ENCODE results near the gene STXBP3.

- TF ChIP-seq CTCF (IDR thresholded peaks at IDR 0.05) (no peak), POLR2A (IDR thresholded peaks at IDR 0.05) (no peak)
Observed at GRCh38 chr1:108831225-108831624, 84.8 kb downstream of the STXBP3 start.
